HG03280 (cell line): ENCODE measurements around the gene SLC11A1.

Experiments used
- ATAC-seq: cut with Tn5 transposase; IDR thresholded peaks from one replicate; pipeline ENCODE4 v1.9.1; 2021; ENCODE audit warnings: mild to moderate bottlenecking, moderate library complexity; ENCODE audit not compliant: unreplicated experiment

SLC11A1 gene, protein sequence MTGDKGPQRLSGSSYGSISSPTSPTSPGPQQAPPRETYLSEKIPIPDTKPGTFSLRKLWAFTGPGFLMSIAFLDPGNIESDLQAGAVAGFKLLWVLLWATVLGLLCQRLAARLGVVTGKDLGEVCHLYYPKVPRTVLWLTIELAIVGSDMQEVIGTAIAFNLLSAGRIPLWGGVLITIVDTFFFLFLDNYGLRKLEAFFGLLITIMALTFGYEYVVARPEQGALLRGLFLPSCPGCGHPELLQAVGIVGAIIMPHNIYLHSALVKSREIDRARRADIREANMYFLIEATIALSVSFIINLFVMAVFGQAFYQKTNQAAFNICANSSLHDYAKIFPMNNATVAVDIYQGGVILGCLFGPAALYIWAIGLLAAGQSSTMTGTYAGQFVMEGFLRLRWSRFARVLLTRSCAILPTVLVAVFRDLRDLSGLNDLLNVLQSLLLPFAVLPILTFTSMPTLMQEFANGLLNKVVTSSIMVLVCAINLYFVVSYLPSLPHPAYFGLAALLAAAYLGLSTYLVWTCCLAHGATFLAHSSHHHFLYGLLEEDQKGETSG

GRCh38 chr2:218381916-218382366 is at the start of gene SLC11A1:
Gene SLC11A1 (plus strand): TSS chr2:218382273. CDS start chr2:218382369, 96 bp downstream.
- no peak for ATAC-seq

DNA sequence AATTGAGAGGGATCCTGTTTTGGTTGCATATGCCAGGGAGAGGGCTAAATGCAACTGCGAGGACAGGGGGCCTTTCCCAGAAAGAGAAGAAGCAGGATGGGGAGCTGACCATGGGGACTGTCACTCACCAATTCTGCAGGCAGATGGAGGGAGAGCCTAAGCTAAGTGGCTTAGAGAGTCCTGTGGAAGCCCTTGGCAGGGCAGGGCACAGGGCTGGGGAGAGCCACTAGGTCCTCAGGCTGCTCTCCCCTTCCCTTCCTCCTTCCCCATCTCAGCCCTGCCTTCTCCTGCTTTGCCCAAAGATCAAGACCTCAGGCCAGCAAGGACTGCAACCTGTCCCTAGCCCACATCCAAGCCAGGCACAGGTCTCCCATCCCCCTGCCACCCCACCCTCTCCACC is 49.8 kb upstream of the SLC11A1 start:
- no peak for ATAC-seq

GRCh38 chr2:218332920-218333645 is 49.0 kb upstream of the SLC11A1 start:
- ATAC-seq = no peak

GRCh38 chr2:218334531-218334930 is 47.5 kb upstream of the SLC11A1 start:
- ATAC-seq = no peak

DNA sequence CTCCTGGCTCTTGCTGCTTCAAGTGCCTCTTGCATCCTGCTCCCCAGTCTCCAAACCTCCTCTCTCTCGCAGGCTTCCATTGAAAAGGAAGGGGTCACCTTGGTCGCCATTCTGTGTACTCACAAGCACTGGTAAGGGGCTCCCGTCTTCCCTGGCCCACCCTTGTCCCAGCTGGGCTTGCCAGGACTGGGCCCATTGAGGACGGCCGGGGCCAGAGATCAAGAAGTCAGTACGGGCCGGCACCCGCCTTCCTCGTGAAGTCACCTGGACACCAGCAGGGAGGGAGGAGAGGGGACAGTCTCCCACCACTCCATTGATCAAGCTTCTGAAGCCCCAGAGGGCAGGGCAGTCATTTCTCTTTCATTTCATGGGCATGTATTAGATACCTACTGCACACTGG is 41.4 kb upstream of the SLC11A1 start:
- no peak for ATAC-seq

- no peak for ATAC-seq
These were observed 40.7 kb upstream of the SLC11A1 start for GRCh38 chr2:218341381-218341780.

GRCh38 chr2:218342837-218343236 is 39.2 kb upstream of the SLC11A1 start:
- no peak for ATAC-seq

DNA sequence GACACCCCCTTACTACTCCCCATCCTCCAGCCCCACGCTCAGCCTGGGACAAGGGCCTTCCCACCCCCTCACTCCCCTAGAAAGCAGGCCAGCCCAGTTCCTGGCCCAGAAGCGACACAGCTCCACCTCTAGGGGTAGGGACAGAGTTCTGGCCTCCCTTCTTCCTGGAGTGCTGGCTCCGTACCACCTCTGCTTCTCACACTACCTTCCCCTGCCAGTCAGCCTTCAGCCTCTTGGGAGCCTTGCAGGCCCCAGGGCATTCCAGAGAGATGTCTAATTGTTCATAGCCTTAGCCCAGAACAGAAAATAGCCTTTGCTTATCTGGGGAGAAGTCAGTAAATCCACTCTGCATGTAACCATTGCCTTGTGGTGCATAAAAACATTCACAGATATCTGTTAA is 38.5 kb upstream of the SLC11A1 start:
- ATAC-seq = no peak

- ATAC-seq = no peak
These were observed 37.9 kb upstream of the SLC11A1 start for GRCh38 chr2:218344090-218344754.

DNA sequence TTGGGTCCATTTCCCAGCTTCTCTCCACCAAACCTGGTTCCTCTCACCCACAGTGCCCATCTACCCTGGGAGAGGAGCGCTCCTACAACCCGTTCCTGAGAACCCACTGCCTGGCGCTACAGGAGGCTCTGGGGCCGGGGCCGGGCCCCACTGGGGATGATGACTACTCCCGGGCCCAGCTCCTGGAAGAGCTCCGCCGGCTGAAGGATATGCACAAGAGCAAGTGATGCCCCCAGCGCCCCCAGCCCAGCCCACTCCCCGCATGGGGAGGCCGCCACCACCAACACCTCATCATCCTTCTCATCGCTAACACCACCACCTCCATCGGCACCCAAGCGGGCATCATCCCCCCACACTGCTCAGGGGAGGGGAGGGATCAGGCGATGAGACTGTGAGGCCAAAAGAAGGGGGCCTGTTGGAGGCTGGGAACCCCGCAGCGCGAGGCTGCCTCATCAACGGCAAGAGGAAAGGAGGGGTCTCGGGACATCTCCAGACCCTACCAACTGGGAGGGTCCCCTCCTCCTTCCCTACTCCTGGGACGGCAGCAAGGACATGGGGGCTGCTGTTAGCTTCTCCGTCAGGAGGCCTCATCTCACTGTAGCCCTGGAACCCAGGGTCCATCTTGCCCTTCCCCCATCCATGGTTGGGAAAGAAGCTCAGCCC is 37.2 kb upstream of the SLC11A1 start:
- no peak for ATAC-seq

- no peak for ATAC-seq
These were observed 36.4 kb upstream of the SLC11A1 start for GRCh38 chr2:218345491-218346236.

- no peak for ATAC-seq
These were observed 34.9 kb upstream of the SLC11A1 start for GRCh38 chr2:218347172-218347571.

- ATAC-seq = no peak
These were observed 28.0 kb upstream of the SLC11A1 start for GRCh38 chr2:218354045-218354444.

DNA sequence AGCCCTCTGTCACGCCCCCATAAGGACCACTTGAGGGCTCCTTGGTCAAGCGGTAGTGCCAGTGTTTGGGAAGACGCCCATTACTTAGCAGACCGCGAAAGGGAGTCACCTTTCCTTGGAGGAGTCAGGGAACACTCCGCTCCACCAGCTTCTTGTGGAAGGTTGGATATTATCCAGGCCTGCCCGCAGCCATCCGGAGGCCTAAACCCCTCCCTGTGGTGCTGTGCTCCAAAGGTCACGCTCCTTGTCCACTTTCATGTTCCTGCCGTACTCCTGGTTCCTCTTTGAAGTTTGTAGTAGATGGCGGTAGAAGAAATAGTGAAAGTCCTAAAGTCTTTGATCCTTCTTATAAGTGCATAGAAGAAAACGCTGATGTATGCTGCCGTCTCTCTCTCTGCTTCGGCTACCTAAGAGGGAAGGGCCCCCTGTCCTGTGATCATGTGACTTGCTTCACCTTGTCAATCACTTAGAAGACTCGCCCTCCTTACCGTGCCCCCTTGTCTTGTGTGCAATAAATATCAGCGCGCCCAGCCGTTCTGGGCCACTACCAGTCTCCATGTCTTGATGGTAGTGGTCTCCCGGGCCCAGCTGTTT is 27.1 kb upstream of the SLC11A1 start:
- ATAC-seq = no peak

DNA sequence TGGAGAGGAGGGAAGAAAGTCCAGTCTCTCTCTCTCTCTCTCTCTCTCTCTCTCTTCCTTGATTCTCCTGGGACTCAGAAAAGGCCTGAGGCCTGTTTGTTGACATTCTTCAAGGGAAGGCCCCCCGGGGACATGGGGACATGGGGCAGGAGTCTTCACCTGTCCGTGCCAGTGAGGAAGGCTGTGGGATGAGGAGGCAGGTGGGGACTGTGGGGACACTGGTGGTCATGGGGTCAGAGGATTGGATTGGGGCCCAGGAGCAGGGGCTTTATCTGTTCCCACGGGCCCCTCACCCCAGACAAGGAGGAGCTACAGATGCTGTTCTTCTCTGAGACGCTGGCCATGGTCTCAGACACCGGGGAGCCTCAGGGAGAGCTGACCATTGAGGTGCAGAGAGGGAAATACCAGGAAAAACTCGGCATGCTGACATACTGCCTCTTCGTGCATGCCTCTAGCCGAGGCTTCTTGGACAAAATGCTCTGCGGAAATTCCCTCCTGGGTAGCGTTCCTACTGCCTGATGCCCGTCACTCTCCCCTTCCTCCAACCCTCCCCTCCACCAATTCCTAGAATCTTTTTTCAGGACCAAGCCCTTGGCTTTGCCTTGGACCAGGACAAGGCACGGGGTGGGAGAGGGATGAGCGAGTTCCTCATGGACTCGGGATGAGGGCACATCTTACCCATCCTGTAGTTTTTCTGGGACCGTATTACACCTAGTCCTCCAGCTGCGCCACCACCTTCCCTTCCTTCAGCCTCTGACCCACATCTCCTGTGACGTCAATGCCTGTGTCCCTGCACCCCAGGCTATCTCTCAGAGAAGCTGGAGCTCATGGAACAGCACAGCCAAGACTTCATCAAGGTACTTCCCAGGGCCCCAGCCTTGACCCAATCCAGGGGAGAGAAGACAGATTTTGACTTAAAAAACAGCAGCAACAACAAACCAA is 24.6 kb upstream of the SLC11A1 start:
- ATAC-seq = no peak

DNA sequence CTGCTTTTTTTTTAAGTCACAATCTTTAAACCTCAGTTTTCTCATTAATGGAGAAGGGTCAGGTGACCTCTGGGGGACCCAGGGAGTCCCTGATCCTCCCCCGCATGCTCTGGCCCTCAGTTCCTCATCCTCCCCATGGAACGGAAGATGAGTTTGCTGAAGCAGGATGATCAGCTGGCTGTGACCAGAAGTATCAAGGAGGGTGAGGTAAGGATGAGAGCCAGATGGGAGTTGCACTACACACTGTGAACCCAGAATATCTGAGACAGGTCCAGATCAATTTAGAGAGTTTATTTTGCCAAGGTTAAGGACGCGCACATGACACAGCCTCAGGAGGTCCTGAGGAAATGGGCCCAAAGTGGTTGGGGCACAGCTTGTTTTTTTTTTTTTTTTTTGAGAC is 21.6 kb upstream of the SLC11A1 start:
- no peak for ATAC-seq

GRCh38 chr2:218362606-218363005 is 19.5 kb upstream of the SLC11A1 start:
- no peak for ATAC-seq

- no peak for ATAC-seq
These were observed 18.3 kb upstream of the SLC11A1 start for GRCh38 chr2:218363736-218364135.

DNA sequence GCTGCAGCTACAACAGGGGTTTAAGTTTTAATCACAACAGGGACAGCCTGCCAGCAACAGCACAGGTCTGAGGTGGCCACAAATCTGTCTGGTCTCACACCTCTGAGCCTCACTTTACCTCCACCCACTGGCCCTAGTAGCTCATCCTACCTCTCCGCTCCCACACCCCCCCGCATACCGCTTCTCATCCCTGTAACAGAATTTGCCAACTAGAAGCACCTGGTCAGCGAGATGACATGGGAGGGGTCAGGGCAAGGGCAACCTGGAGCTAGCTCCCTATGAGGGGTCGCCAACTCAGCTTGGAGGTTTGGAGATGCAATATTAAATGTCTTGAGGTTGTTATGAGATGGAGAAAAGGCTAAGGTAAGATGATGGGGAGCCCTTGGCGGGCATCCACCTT is 17.9 kb upstream of the SLC11A1 start:
- ATAC-seq = no peak
